HG02884 (cell line): ENCODE results near the gene NRCAM.
A peak's percentile ranks its signal among the peaks of the same experiment; 100 is the strongest.
"Not testable (repeated sequence)": the region's sequence is repeated elsewhere in the genome, so short reads cannot be mapped to it uniquely, and the experiment has no call there.

Source experiments
- ATAC-seq: cut with Tn5 transposase; IDR thresholded peaks from one replicate; pipeline ENCODE4 v1.9.1; 2021; ENCODE audit warnings: mild to moderate bottlenecking, moderate library complexity; ENCODE audit not compliant: unreplicated experiment

NRCAM gene

GRCh38 chr7:108285003-108285368 is 171.2 kb downstream of the NRCAM start:
- no peak for ATAC-seq

- ATAC-seq, result no peak
Observed at GRCh38 chr7:108284349-108285002, 171.8 kb downstream of the NRCAM start.

GRCh38 chr7:108283252-108283651 is 173.0 kb downstream of the NRCAM start:
- no peak for ATAC-seq

GRCh38 chr7:108282427-108282996 is 173.7 kb downstream of the NRCAM start:
- no peak for ATAC-seq

GRCh38 chr7:108280136-108280535 is 176.1 kb downstream of the NRCAM start:
- no peak for ATAC-seq

- no peak for ATAC-seq
Observed at GRCh38 chr7:108278776-108279175, 177.5 kb downstream of the NRCAM start.

- ATAC-seq, result no peak
Observed at GRCh38 chr7:108278281-108278680, 178.0 kb downstream of the NRCAM start.

- not testable (repeated sequence) for ATAC-seq
Observed at GRCh38 chr7:108274447-108274846, 181.8 kb downstream of the NRCAM start.

- not testable (repeated sequence) for ATAC-seq
Observed at GRCh38 chr7:108272891-108273290, 183.3 kb downstream of the NRCAM start.

GRCh38 chr7:108270385-108271015 is 185.7 kb downstream of the NRCAM start:
- peak; percentile 87 for ATAC-seq

- ATAC-seq, result no peak
Observed at GRCh38 chr7:108268200-108268820, 187.9 kb downstream of the NRCAM start.

GRCh38 chr7:108267615-108268014 is 188.6 kb downstream of the NRCAM start:
- no peak for ATAC-seq

- ATAC-seq, result no peak
Observed at GRCh38 chr7:108266491-108266890, 189.7 kb downstream of the NRCAM start.

GRCh38 chr7:108266035-108266434 is 190.2 kb downstream of the NRCAM start:
- ATAC-seq, result no peak

GRCh38 chr7:108265007-108265406 is 191.2 kb downstream of the NRCAM start:
- ATAC-seq, result no peak

GRCh38 chr7:108263425-108263824 is 192.8 kb downstream of the NRCAM start:
- ATAC-seq, result no peak

GRCh38 chr7:108261560-108262255 is 194.5 kb downstream of the NRCAM start:
- ATAC-seq, result no peak

- ATAC-seq, result not testable (repeated sequence)
Observed at GRCh38 chr7:108259447-108259846, 196.8 kb downstream of the NRCAM start.

- no peak for ATAC-seq
Observed at GRCh38 chr7:108257954-108258353, 198.3 kb downstream of the NRCAM start.

- no peak for ATAC-seq
Observed at GRCh38 chr7:108254259-108254658, 202.0 kb downstream of the NRCAM start.

GRCh38 chr7:108253275-108254044 is 202.8 kb downstream of the NRCAM start:
- no peak for ATAC-seq
